Measurements from ENCODE around the gene ARL5C.
A peak's percentile ranks its signal among the peaks of the same experiment; 100 is the strongest.
"Not testable (repeated sequence)": the region's sequence is repeated elsewhere in the genome, so short reads cannot be mapped to it uniquely, and the experiment has no call there.

The ARL5C gene

DNA sequence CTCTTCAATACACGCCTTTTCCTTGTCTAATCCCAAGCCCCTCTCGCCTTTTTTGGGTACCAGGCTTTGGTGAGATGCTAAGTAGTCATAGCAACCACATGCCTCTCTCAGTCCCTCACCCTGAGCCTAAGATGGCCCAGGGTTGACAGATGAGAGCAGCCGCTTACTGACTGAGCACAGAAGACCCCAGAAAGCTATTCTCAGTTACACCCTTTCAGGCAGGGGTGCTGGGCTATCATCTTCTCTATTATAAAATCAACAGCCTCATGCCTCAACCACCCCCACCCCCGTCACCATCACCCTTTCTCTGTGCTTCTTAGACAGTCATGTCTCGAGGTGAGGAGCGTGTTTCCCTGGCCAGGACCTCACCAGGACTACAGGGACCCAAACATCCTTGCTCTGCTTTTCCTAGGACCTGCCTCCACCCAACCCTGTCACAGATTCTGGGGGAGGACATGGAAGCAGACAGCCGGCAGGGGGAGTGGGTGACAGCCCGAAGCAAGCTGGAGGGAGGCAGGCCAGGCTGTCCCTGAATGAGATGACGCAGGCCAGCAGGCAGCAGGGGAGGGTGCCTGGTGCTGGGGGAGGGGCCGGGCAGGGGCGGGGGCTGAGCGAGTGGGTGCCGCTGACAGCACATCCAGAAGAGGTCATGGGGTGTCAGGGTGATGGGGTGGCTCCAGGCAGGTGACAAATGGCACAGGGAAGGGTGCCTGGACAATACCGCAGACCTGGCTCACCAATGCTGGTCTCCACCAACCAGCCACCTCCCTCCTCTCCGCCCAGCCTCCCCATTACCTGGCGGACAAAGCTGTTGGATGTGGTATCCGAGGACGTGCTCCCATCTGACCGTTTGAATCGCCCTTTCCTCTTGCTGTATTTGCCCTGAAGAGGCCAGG is 28.4 kb upstream of the ARL5C start:
- DNase-seq = no peak

DNA sequence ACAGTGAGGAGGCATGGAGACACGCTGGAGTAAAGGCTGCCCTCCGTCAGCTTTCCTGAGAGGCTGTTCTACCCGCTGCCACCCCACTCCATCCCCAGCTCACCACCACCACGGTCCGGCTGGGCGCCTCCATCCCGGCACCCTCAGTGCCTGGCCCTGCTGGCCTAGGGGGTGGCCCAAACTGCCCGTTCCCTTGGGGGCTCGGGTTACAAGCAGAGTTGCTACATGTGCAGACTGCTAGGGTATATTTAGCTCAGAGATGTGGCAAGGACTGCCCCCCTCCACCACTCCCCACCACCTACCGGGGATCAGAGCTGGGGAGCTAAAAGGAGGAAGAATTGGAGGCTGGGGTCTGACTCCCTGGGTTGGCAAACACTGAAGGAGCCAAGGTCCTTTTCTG is 27.4 kb upstream of the ARL5C start:
- no peak for DNase-seq

DNA sequence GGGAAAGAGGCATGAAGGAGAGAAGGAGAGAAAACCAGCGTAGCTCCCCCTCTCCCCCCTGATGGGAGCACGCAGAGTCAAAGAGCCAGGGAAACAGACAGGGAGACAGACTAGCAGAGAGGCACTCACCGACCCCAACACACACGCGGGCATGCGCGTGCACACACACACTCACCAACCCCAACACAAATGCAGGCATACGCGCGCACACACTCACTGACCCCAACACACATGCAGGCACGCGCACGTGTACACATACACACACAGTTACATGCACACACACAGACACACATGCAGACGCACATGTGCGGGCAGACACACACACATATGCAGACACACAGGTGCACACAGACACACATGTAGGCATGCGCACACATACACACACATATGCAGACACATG is 26.9 kb upstream of the ARL5C start:
- no peak for DNase-seq

DNA sequence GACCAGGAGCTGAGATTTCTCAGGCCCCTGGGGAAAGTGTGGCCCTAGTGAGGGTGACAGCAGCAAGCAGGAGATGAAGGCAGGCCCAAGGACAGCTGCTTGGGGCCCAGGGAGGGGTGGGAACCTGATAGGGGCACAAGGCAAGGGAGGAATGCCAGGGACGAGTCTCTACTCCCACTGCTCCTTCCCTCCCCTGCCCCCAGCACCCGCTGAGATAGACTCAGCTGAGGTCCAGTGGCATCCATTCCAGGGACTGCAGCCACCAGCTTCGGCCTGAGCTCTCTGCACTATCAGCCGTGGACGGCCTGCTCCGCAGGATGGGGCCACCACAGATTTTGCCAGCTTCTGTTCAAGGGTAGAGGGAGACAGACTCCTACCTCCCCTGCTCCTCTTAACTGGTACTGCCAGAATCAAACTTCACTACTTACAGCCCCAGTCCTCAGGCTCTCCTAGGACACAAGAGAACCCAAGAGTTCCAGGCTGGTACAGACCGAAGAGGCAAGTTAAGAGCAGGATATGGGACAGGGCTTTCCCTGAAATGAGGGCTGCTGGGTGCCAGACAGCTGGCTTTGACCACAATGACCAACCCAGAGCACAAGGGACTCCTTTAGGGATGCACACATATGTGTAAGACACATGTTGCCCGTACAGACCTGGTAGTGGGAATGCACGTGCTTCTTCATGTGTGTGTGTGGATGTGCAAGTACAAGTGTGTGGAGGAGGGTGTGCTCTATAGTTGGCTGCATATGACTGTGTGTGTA is 26.0 kb upstream of the ARL5C start:
- DNase-seq = no peak

DNA sequence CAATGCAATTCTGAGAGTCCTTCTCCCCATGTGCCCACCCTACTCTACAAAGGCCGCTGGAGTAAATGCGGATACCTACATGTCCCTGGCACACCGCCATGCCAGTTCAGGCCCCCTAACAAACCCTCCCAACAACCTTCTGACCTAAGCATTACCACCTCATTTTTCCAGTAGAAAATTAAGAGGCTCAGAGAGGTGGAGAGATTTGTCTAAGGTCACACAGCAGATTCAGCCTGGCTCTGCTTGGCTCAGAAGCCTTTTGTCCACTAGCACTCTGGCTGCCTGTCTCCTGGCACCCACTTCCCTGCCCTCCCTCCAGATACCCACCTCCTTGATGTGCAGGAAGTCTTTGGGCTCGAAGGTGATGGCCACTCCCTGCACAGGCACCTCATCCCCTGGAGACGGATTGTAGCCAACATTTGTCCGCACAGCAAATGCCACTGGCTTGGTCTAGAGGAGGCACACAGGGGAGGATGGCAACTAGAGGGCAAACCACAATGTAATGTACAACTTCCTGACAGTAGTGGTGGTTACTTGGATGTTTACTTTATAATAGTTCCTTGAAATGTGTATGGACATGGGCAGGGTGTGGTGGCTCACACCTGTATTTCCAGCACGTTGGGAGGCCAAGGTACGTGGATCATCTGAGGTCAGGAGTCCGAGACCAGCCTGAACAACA is 21.3 kb upstream of the ARL5C start:
- no peak for DNase-seq

DNA sequence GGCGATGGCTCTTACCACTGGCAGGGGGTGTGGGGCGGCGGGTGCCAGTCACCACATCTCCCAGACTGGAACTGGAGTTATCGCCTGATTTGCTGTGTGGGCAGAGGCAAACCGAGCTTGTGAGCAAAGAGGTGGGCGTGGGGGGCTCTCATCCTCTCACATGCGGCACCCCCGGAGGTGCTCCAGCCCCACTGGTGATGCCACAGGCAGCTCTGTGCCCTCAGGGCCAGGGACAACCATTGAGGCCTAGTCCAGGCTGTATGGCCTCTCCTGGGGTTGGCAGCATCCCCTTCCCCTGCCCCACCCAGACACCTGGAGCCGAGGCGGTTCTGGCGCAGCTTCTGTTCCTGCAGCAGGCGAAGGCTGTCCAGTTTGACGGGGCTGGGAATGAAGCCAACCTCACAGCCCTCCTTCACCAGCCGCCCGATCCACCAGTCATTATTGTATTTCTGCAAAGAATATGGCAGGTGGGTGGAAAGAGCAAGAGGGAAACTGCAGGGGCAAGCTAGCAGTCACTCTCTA is 20.6 kb upstream of the ARL5C start:
- DNase-seq = no peak

DNA sequence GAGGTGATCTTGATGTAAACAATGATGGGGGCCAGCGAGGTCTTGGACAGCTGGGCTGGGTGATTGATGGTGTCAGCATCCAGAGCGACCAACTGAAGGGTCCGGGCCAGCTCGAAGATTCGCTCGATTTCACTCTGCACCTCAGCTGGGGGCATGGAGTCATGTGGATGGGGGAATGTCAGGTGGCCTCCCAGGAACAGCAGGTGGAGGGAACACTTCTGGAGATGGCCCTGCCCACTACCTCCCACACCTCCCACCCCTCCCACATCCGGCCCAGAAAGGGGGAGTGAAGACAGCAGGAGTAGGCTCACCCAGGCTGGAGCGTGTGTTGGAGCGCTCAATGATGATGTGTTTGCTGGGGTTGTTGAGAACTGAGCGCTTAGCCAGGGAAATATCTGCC is 17.8 kb upstream of the ARL5C start:
- no peak for DNase-seq

DNA sequence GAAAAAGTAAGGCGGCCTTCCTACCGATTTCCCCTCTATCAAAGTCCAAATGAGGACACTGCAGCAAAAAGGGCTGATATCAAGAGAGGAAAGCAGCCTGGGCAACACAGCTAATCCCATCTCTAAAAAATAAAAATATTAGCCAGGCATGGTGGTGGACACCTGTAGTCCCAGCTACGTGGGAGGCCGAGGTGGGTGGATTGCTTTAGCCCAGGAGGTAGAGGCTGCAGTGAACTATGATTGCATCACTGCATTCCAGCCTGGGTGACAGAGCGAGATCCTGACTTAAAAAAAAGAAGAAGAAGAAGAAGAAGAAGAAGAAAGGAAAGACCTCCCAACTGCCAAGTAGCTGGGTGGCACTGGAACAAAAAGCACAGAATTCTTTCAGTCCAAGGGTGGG is 17.1 kb upstream of the ARL5C start:
- no peak for DNase-seq

DNA sequence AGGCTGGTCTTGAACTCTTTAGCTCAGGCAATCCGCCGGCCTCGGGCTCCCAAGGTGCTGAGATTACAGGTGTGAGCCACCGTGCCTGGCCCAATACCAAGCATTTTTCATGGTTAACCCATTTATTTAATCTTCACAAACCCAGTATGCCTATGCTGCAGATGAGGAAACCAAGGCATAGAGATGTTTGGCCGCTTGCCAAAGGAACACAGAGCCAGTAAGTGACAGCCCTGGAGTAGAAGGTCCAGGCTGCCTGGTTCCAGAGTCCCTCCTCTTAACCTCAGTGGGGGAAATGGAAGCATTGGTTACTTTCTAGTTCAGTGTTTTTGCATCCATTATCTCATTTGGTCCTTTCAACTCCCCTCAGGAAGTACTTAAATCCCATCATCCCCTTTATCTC is 15.3 kb upstream of the ARL5C start:
- DNase-seq = no peak

DNA sequence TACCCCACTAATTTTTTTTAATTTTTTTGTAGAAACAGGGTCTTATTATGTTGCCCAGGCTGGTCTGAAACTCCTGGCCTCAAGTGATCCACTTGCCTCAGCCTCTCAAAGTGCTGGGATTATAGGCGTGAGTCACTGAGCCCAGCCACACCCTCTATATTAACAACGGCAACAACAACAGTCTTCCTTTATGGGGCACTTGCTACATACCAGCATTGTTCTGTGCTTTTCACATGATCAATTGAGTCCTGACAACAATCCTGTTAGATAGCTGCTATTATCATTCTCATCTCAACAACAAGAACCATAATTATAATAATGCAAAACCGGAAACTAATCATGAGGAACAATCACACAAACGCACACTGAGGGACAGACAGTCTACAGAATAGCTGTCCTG is 12.6 kb upstream of the ARL5C start:
- DNase-seq = no peak

DNA sequence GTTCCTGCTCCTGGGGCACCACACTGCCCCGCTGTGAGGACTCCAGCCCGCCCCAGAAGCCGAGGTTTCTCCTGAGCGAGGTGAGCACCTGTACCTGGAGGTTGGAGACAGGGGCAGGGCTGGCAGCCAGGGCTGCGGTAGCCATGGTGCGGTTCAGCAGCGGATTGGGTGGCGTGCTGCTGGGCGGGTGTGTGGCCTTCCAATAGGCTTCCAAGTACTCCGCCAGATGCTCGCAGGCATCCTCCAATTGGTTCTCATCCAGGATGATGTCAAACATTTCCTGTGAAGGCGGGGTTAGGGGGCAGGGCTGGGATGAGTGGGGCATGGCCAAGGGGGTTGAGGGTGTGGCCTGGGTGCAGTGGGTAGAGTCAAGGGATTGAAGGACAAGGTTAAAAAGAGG is 11.3 kb upstream of the ARL5C start:
- DNase-seq = no peak

DNA sequence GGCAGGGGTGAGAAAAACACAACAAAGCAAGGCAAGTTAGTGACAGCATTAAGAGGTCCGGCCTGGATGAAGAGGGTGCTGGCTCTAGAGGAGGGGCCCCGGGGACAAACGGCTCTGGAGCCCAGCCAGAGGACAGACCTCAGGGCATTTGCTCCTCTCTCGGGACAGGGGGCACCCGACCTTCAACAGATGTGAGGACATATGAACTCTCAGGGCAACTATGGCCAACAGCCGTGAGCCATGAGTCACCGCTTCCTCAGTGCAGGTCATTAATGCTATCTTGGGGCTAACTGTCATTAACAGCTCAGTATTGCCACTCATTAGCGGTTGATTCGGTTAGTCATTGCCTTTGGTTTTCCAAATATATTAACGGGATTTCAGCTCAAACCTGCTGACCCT is 9.7 kb upstream of the ARL5C start:
- no peak for DNase-seq

DNA sequence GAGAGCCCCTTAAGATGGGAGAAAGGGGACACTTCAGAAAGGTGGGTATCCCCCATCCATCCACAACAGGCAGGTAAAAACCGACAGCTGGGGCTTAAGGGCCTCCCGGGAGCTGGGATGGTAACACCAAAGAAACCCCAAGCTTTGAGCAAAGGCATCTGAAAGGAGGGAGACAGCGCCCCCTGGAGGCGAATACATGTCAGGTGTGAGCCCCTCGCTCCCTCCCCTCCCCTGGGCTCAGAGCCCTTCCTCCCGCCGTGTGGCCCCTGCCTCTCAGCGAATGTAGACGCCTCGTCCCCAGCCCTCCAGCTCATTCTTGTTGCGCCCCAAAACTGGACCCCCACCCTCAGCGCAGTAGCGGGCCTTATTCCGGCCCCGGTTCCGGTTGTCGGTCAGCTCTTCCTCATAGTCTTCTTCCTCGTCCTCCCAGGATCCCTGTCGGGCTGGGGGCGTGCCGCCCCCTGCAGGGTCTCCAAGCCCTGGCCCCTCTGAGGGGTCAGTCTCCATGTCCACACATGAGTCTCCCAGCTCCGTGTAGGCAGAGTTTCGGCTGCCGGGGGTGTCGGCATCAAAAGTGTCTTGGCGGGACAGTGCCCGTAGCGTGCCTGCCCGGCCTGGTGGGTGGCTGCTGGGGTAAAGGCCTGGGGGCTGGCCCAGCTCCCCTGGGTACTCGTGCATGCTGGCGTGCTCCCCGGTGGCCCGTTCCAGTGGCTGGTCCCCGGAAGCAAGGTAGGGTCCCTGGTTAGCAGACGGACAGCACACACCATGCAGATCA is 9.1 kb upstream of the ARL5C start:
- DNase-seq = peak; percentile 78

DNA sequence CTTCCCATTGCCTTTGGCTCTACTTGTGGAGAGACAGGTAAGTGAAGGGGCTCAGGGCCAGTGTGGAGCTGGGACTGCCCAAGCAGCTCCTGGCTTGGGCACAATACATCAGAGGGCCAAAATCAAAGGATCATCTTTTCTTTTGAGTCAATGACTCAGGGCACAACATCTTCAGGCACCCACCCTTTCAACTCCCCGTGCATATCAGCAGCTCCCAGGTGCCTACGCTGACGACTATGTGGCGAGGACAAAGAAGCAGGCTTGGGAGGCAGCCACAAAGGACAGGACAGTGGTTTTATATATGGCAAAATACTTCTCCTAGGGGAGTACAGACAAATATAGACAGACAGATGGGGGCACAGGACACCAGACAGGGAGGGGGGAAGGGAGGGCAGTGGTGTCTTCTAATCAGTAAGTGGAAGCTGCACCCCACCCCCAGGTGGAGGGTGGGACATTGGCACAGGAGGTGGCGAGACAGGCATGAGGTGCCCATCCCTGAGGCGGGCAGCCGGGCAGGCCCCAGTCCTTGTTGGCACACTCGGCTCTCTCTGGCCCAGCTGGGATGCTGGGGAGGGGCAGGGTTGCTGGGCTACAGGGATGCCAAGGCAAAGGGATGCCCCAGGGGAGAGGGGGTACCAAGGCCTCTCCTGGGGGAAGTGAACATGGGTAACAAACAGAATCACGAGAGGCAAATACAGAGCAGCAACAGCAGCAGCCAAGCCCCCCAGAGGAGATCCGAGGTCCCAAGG is 7.7 kb upstream of the ARL5C start:
- no peak for DNase-seq

DNA sequence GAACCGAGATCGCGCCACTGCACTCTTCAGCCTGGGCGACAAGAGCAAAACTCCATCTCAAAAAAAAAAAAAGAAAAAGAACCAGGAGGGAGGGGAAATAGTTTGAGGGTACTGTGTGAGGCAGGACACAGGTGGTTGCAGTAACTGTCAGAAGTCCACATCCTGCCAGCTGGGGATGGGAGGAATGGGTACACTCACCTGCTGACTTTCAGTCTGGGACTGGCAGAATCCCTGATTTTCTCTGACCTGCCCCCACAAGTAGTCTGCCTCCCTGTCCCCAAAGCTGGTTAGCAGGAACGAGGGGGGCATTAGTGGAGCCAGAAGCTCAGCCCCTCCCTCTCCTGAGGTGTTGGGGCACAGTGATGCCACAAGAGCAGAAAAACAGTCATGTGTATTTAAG is 7.1 kb upstream of the ARL5C start:
- no peak for DNase-seq

DNA sequence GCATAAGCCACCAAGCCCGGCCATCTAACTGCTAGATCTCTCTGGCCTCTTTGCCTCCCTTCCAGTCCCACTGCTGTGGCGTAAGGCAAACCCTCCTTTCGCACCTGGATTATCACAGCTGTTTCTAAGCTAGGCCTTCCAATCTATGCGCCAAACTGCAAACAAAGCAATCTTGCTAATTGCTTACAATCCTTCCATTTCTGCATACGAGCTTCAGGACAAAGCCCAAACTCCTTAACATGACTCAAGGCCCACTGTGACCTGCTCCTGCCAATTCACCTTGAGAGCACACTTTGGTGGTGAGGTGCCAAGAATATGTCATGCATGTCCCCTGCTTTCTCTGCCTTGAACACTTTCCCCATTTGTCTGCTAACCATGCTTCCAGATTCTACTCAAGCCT is 6.0 kb upstream of the ARL5C start:
- no peak for DNase-seq

DNA sequence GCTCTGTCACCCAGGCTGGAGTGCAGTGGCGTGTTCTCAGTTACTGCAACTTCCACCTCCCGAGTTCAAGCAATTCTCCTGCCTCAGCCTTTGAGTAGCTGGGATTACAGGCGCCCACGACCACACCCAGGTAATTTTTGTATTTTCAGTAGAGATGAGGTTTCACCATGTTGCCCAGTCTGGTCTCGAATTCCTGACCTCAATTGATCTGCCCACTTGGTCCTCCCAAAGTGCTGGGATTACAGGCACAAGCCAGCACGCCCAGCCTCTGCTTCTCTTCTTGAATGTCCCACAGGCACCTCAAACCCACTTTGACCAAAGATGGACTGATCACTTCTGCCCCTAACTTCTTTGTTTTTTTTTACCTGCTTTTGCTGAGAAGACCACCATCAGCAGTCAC is 4.6 kb upstream of the ARL5C start:
- no peak for DNase-seq

DNA sequence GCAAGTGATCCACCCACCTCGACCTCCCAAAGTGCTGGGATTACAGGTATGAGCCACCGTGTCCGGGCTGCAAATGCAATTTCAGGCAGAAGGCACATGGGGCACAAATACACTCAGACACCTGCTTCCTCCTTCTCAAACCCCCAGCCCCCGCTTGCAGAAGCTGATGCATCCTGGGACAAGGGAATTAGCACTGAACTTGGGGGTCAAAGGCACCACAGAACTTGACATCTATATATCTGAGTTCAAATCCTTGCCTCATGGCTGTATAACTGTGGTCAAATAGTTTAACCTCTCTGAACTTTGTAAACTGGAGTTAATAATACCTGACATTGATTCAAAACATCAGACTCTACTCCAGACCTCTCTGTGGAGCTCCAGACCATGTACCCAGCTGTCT is 4.1 kb upstream of the ARL5C start:
- DNase-seq = no peak

DNA sequence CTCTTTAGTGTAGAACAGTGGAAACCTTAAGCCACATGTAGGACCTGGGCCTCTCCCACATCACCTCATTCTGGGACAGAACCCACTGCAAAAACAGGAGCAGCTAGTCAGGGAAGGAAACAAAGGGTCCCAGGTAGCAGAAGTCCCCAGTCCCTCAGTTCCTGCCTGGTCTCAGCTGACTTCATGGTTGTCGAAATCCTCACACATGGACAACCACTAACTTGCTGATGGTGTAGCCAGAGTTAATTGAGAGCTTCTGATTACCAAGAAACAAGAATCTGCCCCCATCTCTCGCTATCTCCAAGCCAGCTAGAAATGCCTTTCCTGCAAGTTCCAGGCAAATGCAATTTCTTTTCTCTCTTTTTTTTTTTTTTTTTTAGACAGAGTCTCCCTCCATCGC is 3.6 kb upstream of the ARL5C start:
- DNase-seq = no peak

DNA sequence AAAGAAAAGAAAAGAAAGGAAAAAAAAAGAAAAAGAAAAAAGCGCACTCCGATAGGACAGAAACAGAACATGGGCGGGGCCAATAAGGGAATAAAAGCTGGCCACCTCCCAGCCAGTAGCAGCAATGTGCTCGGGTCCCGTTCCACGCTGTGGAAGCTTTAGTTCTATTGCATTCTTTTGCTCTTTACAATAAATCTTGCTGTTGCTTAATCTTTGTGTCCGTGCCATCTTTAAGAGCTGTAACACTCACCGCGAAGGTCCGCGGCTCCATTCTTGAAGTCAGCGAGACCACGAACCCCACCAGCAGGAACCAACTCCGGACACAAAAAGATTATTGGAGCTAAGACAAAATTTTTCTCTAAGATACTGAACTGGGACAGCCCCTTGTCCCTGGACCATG is 3.1 kb upstream of the ARL5C start:
- no peak for DNase-seq

DNA sequence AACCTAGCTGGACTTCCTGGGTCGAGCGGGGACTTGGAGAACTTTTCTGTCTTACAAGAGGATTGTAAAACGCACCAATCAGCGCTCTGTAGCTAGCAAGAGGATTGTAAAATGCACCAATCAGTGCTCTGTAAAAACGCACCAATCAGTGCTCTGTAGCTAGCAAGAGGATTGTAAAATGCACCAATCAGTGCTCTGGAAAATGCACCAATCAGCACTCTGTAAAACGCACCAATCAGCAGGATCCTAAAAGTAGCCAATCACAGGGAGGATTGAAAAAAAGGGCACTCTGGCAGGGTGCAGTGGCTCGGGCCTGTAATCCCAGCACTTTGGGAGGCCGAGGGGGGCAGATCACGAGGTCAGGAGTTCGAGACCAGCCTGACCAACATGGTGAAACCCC is 2.5 kb upstream of the ARL5C start:
- DNase-seq = not testable (repeated sequence)

DNA sequence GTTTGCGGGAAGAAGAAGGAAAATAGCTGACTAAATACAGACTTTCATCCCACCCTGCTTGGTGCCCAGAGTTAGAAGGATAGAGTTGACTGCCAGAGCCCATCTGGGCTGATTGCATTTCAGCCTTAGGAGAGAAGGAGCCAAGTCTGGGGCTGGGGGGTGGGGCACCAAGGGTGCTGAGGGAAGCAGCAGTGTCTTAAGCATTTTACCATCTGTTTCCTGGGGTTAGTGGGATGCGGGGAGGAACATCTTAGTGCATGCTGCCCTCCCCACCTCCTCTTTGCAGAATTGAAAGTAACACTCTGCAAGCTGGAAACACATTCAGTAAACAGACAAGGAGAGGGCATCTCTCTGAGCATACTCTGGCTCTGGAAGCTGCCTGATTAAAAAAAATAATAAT is 1.5 kb upstream of the ARL5C start:
- DNase-seq = no peak
